K562 (cell line): ENCODE measurements around the gene TAF8. TPM values are rescaled to one million over a fixed set of nuclear protein-coding genes. Genes with fewer than 3 reads are reported as not detected.

Experiments used
- BCOR ChIP-seq: fragments of 450-650 bp; IDR thresholded peaks from 2 replicates; pipeline ENCODE4 v1.6.1; 2016
- DLX4 ChIP-seq: fragments of 250-450 bp; sonication (Bioruptor Pico); IDR thresholded peaks from 2 replicates; pipeline ENCODE4 v1.6.1; 2021; ENCODE audit warnings: mild to moderate bottlenecking
- IRF9 ChIP-seq: fragments of 450-650 bp; IDR thresholded peaks from 2 replicates; pipeline ENCODE4 v1.6.1; 2016; ENCODE audit warnings: missing biosample characterization, missing genetic modification characterization
- JUNB ChIP-seq: fragments of 450-650 bp; formaldehyde crosslinking; conservative IDR thresholded peaks from 2 replicates; pipeline ENCODE4 v1.4.0; 2020; ENCODE audit warnings: mild to moderate bottlenecking
- MGA ChIP-seq: fragments of 450-650 bp; IDR thresholded peaks from 2 replicates; pipeline ENCODE4 v1.6.1; 2016; ENCODE audit warnings: mild to moderate bottlenecking, moderate library complexity
- MTA2 ChIP-seq: fragments of 450-650 bp; IDR thresholded peaks from 2 replicates; pipeline ENCODE4 v1.6.1; 2016; ENCODE audit warnings: low read depth
- NFATC3 ChIP-seq: fragments of 450-650 bp; IDR thresholded peaks from 2 replicates; pipeline ENCODE4 v1.6.1; 2017; ENCODE audit warnings: mild to moderate bottlenecking
- NFIX ChIP-seq: fragments of 250-450 bp; sonication (Bioruptor Pico); IDR thresholded peaks from 2 replicates; pipeline ENCODE4 v1.4.0; 2020; ENCODE audit warnings: low read depth, mild to moderate bottlenecking, moderate library complexity
- NRF1 ChIP-seq, 2 experiments: fragments of 450-650 bp; IDR thresholded peaks in 1 of 2; conservative IDR thresholded peaks in 1 of 2; 2 replicates each; pipeline ENCODE4 v1.6.1; 2014; ENCODE audit warnings: mild to moderate bottlenecking in 2 of 2
- POLR3G ChIP-seq: IDR thresholded peaks from 2 replicates; pipeline ENCODE4 v1.6.1; 2011; ENCODE audit not compliant: insufficient read length, insufficient replicate concordance; ENCODE audit errors: extremely low read depth
- TCF15 ChIP-seq: fragments of 250-450 bp; sonication (Bioruptor Pico); IDR thresholded peaks from 2 replicates; pipeline ENCODE4 v1.8.0; 2022; ENCODE audit warnings: moderate library complexity, mild to moderate bottlenecking, inconsistent platforms
- U2AF1 ChIP-seq: fragments of 200-400 bp; formaldehyde crosslinking; optimal IDR thresholded peaks from 2 replicates; pipeline ENCODE3; 2017; ENCODE audit warnings: mild to moderate bottlenecking, low read depth, low read length, moderate library complexity
- ZC3H11A ChIP-seq: IDR thresholded peaks from 2 replicates; pipeline ENCODE4 v1.6.1; 2012; ENCODE audit warnings: low read depth, low read length, improper control_type of control experiment
- ZNF232 ChIP-seq: sonication (generic); formaldehyde crosslinking; IDR thresholded peaks from 2 replicates; pipeline ENCODE4 v1.8.0; 2022; ENCODE audit warnings: mild to moderate bottlenecking, missing genetic modification reagents
- polyA plus RNA-seq, 8 experiments: library from polyadenylated mRNA; depleted of rRNA in 4 of 8; stranded (reverse) in 5 of 8; unstranded in 3 of 8; fragments of >200 nt; fragmentation: Nextera tagmentation in 2 of 8; fragmentation: Illumina TruSeq in 1 of 8; extraction: Ambion mirVana in 2 of 8; extraction: Trizol in 1 of 8; gene quantifications; 2 replicates each; pipeline versions ENCODE4 v1.2.1 to v1.2.3, GENCODE V29; 2011 to 2014; ENCODE audit warnings: inconsistent platforms in 1 of 8, missing spikeins in 1 of 8
- total RNA-seq, 7 experiments: library from RNA; depleted of rRNA in 6 of 7; stranded (reverse); fragments of >200 nt in 6 of 7; fragmentation: Illumina TruSeq in 2 of 7; extraction: Trizol in 2 of 7; gene quantifications; 2 replicates each; pipeline versions ENCODE4 v1.2.1 to v1.2.3, GENCODE V29; 2011 to 2021; ENCODE audit warnings: low replicate concordance in 1 of 7

TAF8 gene
- total and polyA plus RNA-seq, 9 of the 15 experiments (the other 6 are each of a cell fraction or from before 2014, with no cell fraction given) = 29.4 to 84.0 (median 52.6) TPM

GRCh38 chr6:42049116-42049809, 1.1 kb upstream of the TAF8 start (continued):
- TF ChIP-seq MGA = no peak
- TF ChIP-seq POLR3G = no peak
- TF ChIP-seq U2AF1 = no peak
- no peak for TF ChIP-seq JUNB (CRISPR knock-in tag)
- no peak for TF ChIP-seq NFATC3
- TF ChIP-seq DLX4 (CRISPR knock-in tag) = no peak
- no peak for TF ChIP-seq ZC3H11A
- TF ChIP-seq NRF1 (conservative IDR thresholded peaks at IDR 0.05 in 1 of 2, IDR thresholded peaks at IDR 0.05 in 1 of 2) = 0 out of 4 replicates have a peak, but pooled peaks of 1 of the 2 experiments have one; percentile 2
- TF ChIP-seq IRF9 (tag) = 0 out of 2 replicates have a peak, but pooled peaks have one; percentile 29
- no peak for TF ChIP-seq NFIX
- TF ChIP-seq MTA2 = no peak
- no peak for TF ChIP-seq TCF15 (CRISPR knock-in tag)
- TF ChIP-seq BCOR = peak; percentile 95
- TF ChIP-seq ZNF232 (CRISPR knock-in tag) = no peak
